Trophoblast cell (in vitro differentiated cells and primary cell): Measurements from ENCODE around the gene PRG2.
A peak's percentile ranks its signal among the peaks of the same experiment; 100 is the strongest.

Source experiments
- DNase-seq, 2 donors: peaks; one replicate each; pipeline ENCODE4 v3.0.0-alpha.2; 2016
- H2AFZ ChIP-seq: 2 replicates; pipeline ENCODE4 v1.6.1; 2013; ENCODE audit warnings: low read length, moderate library complexity, mild to moderate bottlenecking; ENCODE audit not compliant: insufficient read depth, poor library complexity
- H2AK5ac ChIP-seq: 2 replicates; pipeline ENCODE4 v1.6.1; 2013; ENCODE audit warnings: mild to moderate bottlenecking, low read length
- H2BK120ac ChIP-seq: 2 replicates; pipeline ENCODE4 v1.6.1; 2013; ENCODE audit warnings: low read length, mild to moderate bottlenecking, moderate library complexity; ENCODE audit not compliant: insufficient read depth, poor library complexity
- H2BK12ac ChIP-seq: 2 replicates; pipeline ENCODE4 v1.6.1; 2013; ENCODE audit warnings: mild to moderate bottlenecking, low read length, moderate library complexity
- H2BK5ac ChIP-seq: 2 replicates; pipeline ENCODE4 v1.6.1; 2013; ENCODE audit warnings: low read length, low read depth, moderate library complexity, mild to moderate bottlenecking; ENCODE audit not compliant: poor library complexity
- H3K14ac ChIP-seq: 2 replicates; pipeline ENCODE4 v1.6.1; 2013; ENCODE audit warnings: mild to moderate bottlenecking, low read length
- H3K18ac ChIP-seq: 2 replicates; pipeline ENCODE4 v1.6.1; 2013; ENCODE audit warnings: mild to moderate bottlenecking, low read length
- H3K23ac ChIP-seq: 2 replicates; pipeline ENCODE4 v1.6.1; 2013; ENCODE audit warnings: low read length
- H3K27ac ChIP-seq: 2 replicates; pipeline ENCODE4 v1.5.1; 2013; ENCODE audit warnings: low read depth, mild to moderate bottlenecking, inconsistent platforms, low read length, moderate library complexity
- H3K27me3 ChIP-seq: 2 replicates; pipeline ENCODE4 v1.6.1; 2013; ENCODE audit warnings: inconsistent platforms, mild to moderate bottlenecking, low read length, moderate library complexity; ENCODE audit not compliant: insufficient read depth
- H3K36me3 ChIP-seq, 2 experiments: 1 replicate in 1 of 2; 2 replicates in 1 of 2; pipeline ENCODE4 v1.6.1; 2013; ENCODE audit warnings: low read length in 2 of 2, mild to moderate bottlenecking in 2 of 2, moderate library complexity in 1 of 2; ENCODE audit not compliant: insufficient read depth in 2 of 2, control insufficient read depth in 1 of 2
- H3K4ac ChIP-seq: 2 replicates; pipeline ENCODE4 v1.6.1; 2013; ENCODE audit warnings: low read depth, mild to moderate bottlenecking, low read length, moderate library complexity
- H3K4me1 ChIP-seq, 2 experiments: 1 replicate in 1 of 2; 2 replicates in 1 of 2; pipeline ENCODE4 v1.6.1; 2013; ENCODE audit warnings: low read length in 2 of 2, mild to moderate bottlenecking in 2 of 2, moderate library complexity in 1 of 2; ENCODE audit not compliant: insufficient read depth in 2 of 2, control insufficient read depth in 1 of 2
- H3K4me2 ChIP-seq: 2 replicates; pipeline ENCODE4 v1.6.1; 2013; ENCODE audit warnings: inconsistent platforms, mild to moderate bottlenecking, low read length, moderate library complexity
- H3K4me3 ChIP-seq: 2 replicates; pipeline ENCODE4 v1.5.1; 2013; ENCODE audit warnings: mild to moderate bottlenecking, low read depth, low read length, inconsistent platforms
- H3K79me1 ChIP-seq: one replicate; pipeline ENCODE4 v1.6.1; 2013; ENCODE audit warnings: low read length
- H3K79me2 ChIP-seq: 2 replicates; pipeline ENCODE4 v1.6.1; 2013; ENCODE audit warnings: low read length, mild to moderate bottlenecking; ENCODE audit not compliant: control insufficient read depth, insufficient read depth, poor library complexity
- H3K9ac ChIP-seq: 2 replicates; pipeline ENCODE4 v1.6.1; 2013; ENCODE audit warnings: mild to moderate bottlenecking, low read length
- H3K9me3 ChIP-seq: 2 replicates; pipeline ENCODE4 v1.6.1; 2013; ENCODE audit warnings: low read depth, mild to moderate bottlenecking, control low read depth, inconsistent platforms, low read length; ENCODE audit not compliant: insufficient read depth
- H4K12ac ChIP-seq: 2 replicates; pipeline ENCODE4 v1.6.1; 2013; ENCODE audit warnings: low read depth, mild to moderate bottlenecking, low read length, moderate library complexity
- H4K8ac ChIP-seq: 2 replicates; pipeline ENCODE4 v1.6.1; 2013; ENCODE audit warnings: low read depth, mild to moderate bottlenecking, low read length, moderate library complexity
- H4K91ac ChIP-seq: one replicate; pipeline ENCODE4 v1.6.1; 2013; ENCODE audit warnings: low read depth, mild to moderate bottlenecking, low read length, moderate library complexity
- WGBS: extraction: QIAGEN DNeasy Blood & Tissue Kit; methylation state at CpG from one replicate; pipeline ENCODE4 v1.1.7; 2013; ENCODE audit warnings: missing lambda C conversion rate; ENCODE audit not compliant: insufficient read length, insufficient coverage; ENCODE audit errors: extremely low coverage; 5-methylcytosine and 5-hydroxymethylcytosine counted together

Gene PRG2

DNA sequence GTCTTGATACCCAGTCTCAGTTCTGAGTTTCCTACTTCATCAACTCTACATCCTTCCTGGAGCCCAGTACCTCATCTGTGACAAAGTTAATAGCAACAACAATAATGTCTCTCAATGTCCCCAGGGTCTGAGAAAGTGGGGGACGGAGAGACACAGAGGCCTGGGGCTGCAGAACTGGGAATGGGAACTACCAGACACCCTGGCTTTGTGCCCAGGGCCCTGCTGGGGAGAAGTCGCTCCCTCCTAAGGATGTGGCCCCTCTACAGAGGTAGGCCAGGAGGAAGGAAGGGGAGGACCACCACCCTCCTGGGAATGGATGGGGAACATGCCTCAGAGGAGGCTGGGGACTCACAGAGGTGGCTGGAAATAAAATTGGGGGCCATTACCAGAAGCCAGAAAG is 15.0 kb downstream of the PRG2 start:
- DNase-seq: no peak
- Histone ChIP-seq H2BK12ac (no peak overlapping the region), H3K9ac (no peak overlapping the region), H3K79me2 (no peaks in the 10 kb centered on the region), H3K18ac (no peak overlapping the region), H3K23ac (no peak overlapping the region), H2AK5ac (no peak overlapping the region), H3K4me3 (no peak overlapping the region), H2BK120ac (no peak overlapping the region), H3K79me1 (no peaks in the 10 kb centered on the region), H3K27ac (no peak overlapping the region), H3K4ac (no peak overlapping the region), H4K8ac (no peak overlapping the region), H3K4me2 (no peak overlapping the region), H3K27me3 (no peaks in the 10 kb centered on the region), H3K36me3 (no peaks in the 10 kb centered on the region), H4K91ac (no peak overlapping the region), H2BK5ac (no peak overlapping the region), H3K9me3 (no peaks in the 10 kb centered on the region), H4K12ac (no peak overlapping the region), H3K14ac (no peak overlapping the region), H3K4me1 (no peaks in the 10 kb centered on the region), H2AFZ (no peak overlapping the region)
- no CpG with 5 or more reads among the region's 2 CpGs for WGBS

DNA sequence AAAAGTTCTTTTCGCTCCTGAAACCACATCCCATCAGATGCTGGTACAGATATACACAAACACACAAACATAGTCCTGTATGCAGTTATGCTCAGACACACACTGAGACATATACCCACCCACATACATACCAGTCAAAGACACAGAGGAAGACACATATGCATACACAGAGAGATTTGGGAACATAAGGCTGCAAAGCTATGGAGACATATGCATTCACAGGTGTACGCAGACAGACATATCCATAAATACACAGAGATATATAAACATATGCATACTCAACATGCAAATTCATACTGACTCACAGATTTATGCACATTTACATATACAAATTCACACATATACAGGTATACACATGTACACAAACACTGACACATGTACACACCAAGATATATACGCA is 15.5 kb downstream of the PRG2 start:
- no peak overlapping the region for H4K12ac ChIP-seq
- H3K9ac ChIP-seq: no peak overlapping the region
- H3K79me1 ChIP-seq: no peaks in the 10 kb centered on the region
- no peak overlapping the region for H3K27ac ChIP-seq
- H3K18ac ChIP-seq: no peak overlapping the region
- H3K14ac ChIP-seq: no peak overlapping the region
- H3K9me3 ChIP-seq: no peaks in the 10 kb centered on the region
- no peaks in the 10 kb centered on the region for H3K27me3 ChIP-seq
- H2BK120ac ChIP-seq: no peak overlapping the region
- no peak overlapping the region for H4K91ac ChIP-seq
- H3K4ac ChIP-seq: no peak overlapping the region
- H2AFZ ChIP-seq: no peak overlapping the region
- H2BK12ac ChIP-seq: no peak overlapping the region
- H2BK5ac ChIP-seq: no peak overlapping the region
- no peak overlapping the region for H3K23ac ChIP-seq
- no peaks in the 10 kb centered on the region for H3K79me2 ChIP-seq
- H3K4me1 ChIP-seq: no peaks in the 10 kb centered on the region
- no peak for DNase-seq
- WGBS: no CpG with 5 or more reads among the region's 3 CpGs
- H3K4me2 ChIP-seq: no peak overlapping the region
- no peaks in the 10 kb centered on the region for H3K36me3 ChIP-seq
- no peak overlapping the region for H2AK5ac ChIP-seq
- H3K4me3 ChIP-seq: no peak overlapping the region
- H4K8ac ChIP-seq: no peak overlapping the region

DNA sequence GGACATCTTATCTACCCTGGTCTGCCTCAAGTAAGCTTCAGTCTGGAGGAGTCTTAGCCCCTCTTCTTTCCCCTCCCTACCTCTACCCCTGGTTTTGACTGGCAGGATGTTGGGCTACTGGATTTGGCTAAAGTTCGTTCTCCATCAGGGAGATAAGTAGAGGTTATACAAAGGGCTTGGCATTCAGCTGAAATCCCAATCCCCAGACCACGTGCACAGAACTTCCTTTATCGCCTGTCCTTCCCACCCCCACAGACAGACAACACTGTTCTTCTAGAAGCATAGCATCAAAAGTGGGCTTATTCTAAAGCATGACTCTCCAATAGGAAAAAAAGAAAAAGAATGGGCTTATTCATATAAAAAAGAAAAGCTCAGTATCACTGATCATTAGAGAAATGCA is 17.3 kb downstream of the PRG2 start:
- no peak overlapping the region for H2BK120ac ChIP-seq
- no peaks in the 10 kb centered on the region for H3K79me2 ChIP-seq
- no peak overlapping the region for H4K12ac ChIP-seq
- no peaks in the 10 kb centered on the region for H3K4me1 ChIP-seq
- H3K14ac ChIP-seq: no peak overlapping the region
- no peak overlapping the region for H2BK5ac ChIP-seq
- DNase-seq: no peak
- no peaks in the 10 kb centered on the region for H3K79me1 ChIP-seq
- H3K4me2 ChIP-seq: no peak overlapping the region
- H4K8ac ChIP-seq: no peak overlapping the region
- no peak overlapping the region for H4K91ac ChIP-seq
- H3K18ac ChIP-seq: no peak overlapping the region
- WGBS: no CpG with 5 or more reads among the region's 3 CpGs
- no peak overlapping the region for H3K9ac ChIP-seq
- no peak overlapping the region for H2AFZ ChIP-seq
- no peak overlapping the region for H3K27ac ChIP-seq
- H2AK5ac ChIP-seq: no peak overlapping the region
- H3K4ac ChIP-seq: no peak overlapping the region
- H3K23ac ChIP-seq: no peak overlapping the region
- H3K36me3 ChIP-seq: no peaks in the 10 kb centered on the region
- no peak overlapping the region for H3K4me3 ChIP-seq
- no peaks in the 10 kb centered on the region for H3K9me3 ChIP-seq
- H3K27me3 ChIP-seq: no peaks in the 10 kb centered on the region
- no peak overlapping the region for H2BK12ac ChIP-seq

DNA sequence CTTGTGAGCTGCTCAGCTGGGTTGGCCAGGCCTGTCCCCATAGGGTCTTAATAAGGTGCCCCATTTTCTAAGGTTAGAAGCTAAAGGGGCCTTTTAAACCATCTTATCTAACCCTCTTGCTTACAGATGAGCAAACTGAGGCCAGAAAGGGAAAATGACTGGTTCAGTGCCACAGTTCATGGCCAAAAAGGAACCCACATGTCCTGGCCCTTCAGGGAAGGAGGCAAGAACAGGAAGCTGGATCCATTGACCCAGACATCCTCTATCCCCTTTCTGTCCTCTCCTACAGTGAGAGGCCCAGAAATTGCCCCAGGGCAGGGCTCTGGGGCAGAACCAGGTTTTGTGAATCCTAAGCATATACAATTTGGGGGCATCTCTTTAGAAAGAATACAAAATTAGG is 19.5 kb downstream of the PRG2 start:
- Histone ChIP-seq H2BK120ac (no peak overlapping the region), H2BK5ac (no peak overlapping the region), H3K9me3 (no peaks in the 10 kb centered on the region), H3K36me3 (no peaks in the 10 kb centered on the region), H3K4me3 (no peak overlapping the region), H3K14ac (no peak overlapping the region), H2BK12ac (no peak overlapping the region), H4K91ac (no peak overlapping the region), H3K79me1 (no peaks in the 10 kb centered on the region), H3K9ac (no peak overlapping the region), H3K79me2 (no peaks in the 10 kb centered on the region), H3K27ac (no peak overlapping the region), H2AK5ac (no peak overlapping the region), H4K12ac (no peak overlapping the region), H3K4me1 (no peaks in the 10 kb centered on the region), H3K4me2 (no peak overlapping the region), H3K4ac (no peak overlapping the region), H3K23ac (no peak overlapping the region), H2AFZ (no peak overlapping the region), H3K18ac (no peak overlapping the region), H3K27me3 (no peaks in the 10 kb centered on the region), H4K8ac (no peak overlapping the region)
- no peak for DNase-seq

DNA sequence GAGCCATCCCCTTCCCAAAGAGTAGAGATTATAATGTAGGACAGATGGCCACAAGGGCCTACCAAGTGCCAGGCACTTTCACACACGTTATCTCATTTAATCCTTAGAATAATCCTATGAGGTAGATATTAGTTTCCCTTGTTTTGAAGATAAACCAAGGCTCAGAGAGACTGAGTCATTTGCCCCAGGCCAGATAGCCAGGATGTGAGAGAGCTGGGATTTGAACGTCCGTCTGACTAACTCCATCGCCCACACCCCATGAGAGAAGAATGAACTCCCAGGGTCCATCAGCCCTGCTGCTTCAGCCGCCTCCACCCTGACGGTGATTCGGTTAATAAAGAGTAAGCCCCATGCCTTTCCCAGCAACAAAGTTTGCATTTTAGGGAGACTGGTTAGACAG is 20.2 kb downstream of the PRG2 start:
- Histone ChIP-seq H2AFZ (no peak overlapping the region), H2BK12ac (no peak overlapping the region), H3K9me3 (no peaks in the 10 kb centered on the region), H4K12ac (no peak overlapping the region), H3K18ac (no peak overlapping the region), H4K8ac (no peak overlapping the region), H3K27me3 (no peaks in the 10 kb centered on the region), H2BK5ac (no peak overlapping the region), H3K23ac (no peak overlapping the region), H3K4ac (no peak overlapping the region), H3K27ac (no peak overlapping the region), H3K9ac (peak overlapping the region; percentile 20), H3K4me1 (no peaks in the 10 kb centered on the region), H3K79me2 (no peaks in the 10 kb centered on the region), H4K91ac (no peak overlapping the region), H3K4me3 (no peak overlapping the region), H3K36me3 (no peaks in the 10 kb centered on the region), H2AK5ac (no peak overlapping the region), H3K14ac (no peak overlapping the region), H3K79me1 (no peaks in the 10 kb centered on the region), H3K4me2 (no peak overlapping the region), H2BK120ac (no peak overlapping the region)
- no CpG with 5 or more reads among the region's 7 CpGs for WGBS
- DNase-seq: peak; percentile 20 to 33
